ENCODE measurements around the gene IFT74. TPM values are rescaled to one million over a fixed set of nuclear protein-coding genes. Genes with fewer than 3 reads are reported as not detected.

The IFT74 gene
- total and polyA plus RNA-seq, 2 of the 13 experiments (the other 11 are each of a cell fraction or from before 2014, with no cell fraction given), result 4.2 to 12.3 TPM

GRCh38 chr9:26947736-26948135, 8.5 kb upstream of the IFT74 start (continued):
- TF ChIP-seq ZNF598 (CRISPR knock-in tag; IDR thresholded peaks at IDR 0.05; ENCODE audit: borderline replicate concordance) (no peak), CBX1 (IDR thresholded peaks at IDR 0.05; ENCODE audit: low read depth) (no peak), ZNF24 (IDR thresholded peaks at IDR 0.05) (no peak), ZNF180 (CRISPR knock-in tag; IDR thresholded peaks at IDR 0.05; ENCODE audit: borderline replicate concordance, low read depth) (no peak), ZSCAN30 (CRISPR knock-in tag; IDR thresholded peaks at IDR 0.05) (0 out of 2 replicates have a peak, but pooled peaks have one; percentile 16), DR1 (CRISPR knock-in tag; IDR thresholded peaks at IDR 0.05) (no peak), ASH2L (IDR thresholded peaks at IDR 0.05; ENCODE audit: insufficient read length, low read depth, low read length) (no peak), KAT8 (CRISPR knock-in tag; IDR thresholded peaks at IDR 0.05) (no peak), ETV5 (CRISPR knock-in tag; IDR thresholded peaks at IDR 0.05; ENCODE audit: borderline replicate concordance) (no peak), DBP (CRISPR knock-in tag; IDR thresholded peaks at IDR 0.05; ENCODE audit: not compliant biosample characterization) (no peak), SAP130 (CRISPR knock-in tag; IDR thresholded peaks at IDR 0.05; ENCODE audit: low read depth) (no peak), HOXA9 (CRISPR knock-in tag; IDR thresholded peaks at IDR 0.05; ENCODE audit: borderline replicate concordance) (no peak), ZNF816 (CRISPR knock-in tag; IDR thresholded peaks at IDR 0.05; ENCODE audit: borderline replicate concordance) (0 out of 2 replicates have a peak, but pooled peaks have one; percentile 1), ADNP (CRISPR knock-in tag; IDR thresholded peaks at IDR 0.05) (no peak), DNMT3B (CRISPR knock-in tag; conservative IDR thresholded peaks at IDR 0.05) (no peak), POGZ (CRISPR knock-in tag; IDR thresholded peaks at IDR 0.05) (no peak), TBX3 (IDR thresholded peaks at IDR 0.05; ENCODE audit: borderline replicate concordance) (no peak), JDP2 (CRISPR knock-in tag; IDR thresholded peaks at IDR 0.05; ENCODE audit: borderline replicate concordance) (no peak), ZNF34 (CRISPR knock-in tag; IDR thresholded peaks at IDR 0.05; ENCODE audit: borderline replicate concordance) (no peak), REL (CRISPR knock-in tag; conservative IDR thresholded peaks at IDR 0.05) (no peak), ZNF335 (CRISPR knock-in tag; IDR thresholded peaks at IDR 0.05) (no peak), ZNF776 (CRISPR knock-in tag; IDR thresholded peaks at IDR 0.05) (0 out of 2 replicates have a peak, but pooled peaks have one; percentile 2), MXD4 (CRISPR knock-in tag; IDR thresholded peaks at IDR 0.05) (no peak), FOXA1 (IDR thresholded peaks at IDR 0.05) (no peak), FOXA1 (CRISPR knock-in tag; IDR thresholded peaks at IDR 0.05) (0 out of 2 replicates have a peak, but pooled peaks have one; percentile 10), ZBTB3 (CRISPR knock-in tag; IDR thresholded peaks at IDR 0.05; ENCODE audit: borderline replicate concordance, low read depth) (0 out of 2 replicates have a peak, but pooled peaks have one; percentile 7), SNAI1 (CRISPR knock-in tag; IDR thresholded peaks at IDR 0.05; ENCODE audit: borderline replicate concordance) (no peak), TERF1 (CRISPR knock-in tag; IDR thresholded peaks at IDR 0.05) (no peak), KLF15 (CRISPR knock-in tag; IDR thresholded peaks at IDR 0.05; ENCODE audit: borderline replicate concordance) (no peak), ZFP36 (IDR thresholded peaks at IDR 0.05; ENCODE audit: borderline replicate concordance, low read depth, low read length, partially characterized antibody) (no peak), KAT7 (CRISPR knock-in tag; IDR thresholded peaks at IDR 0.05; ENCODE audit: borderline replicate concordance) (no peak), PLRG1 (conservative IDR thresholded peaks at IDR 0.05) (no peak), ZFP41 (CRISPR knock-in tag; IDR thresholded peaks at IDR 0.05; ENCODE audit: borderline replicate concordance) (no peak), JUND (CRISPR knock-in tag; IDR thresholded peaks at IDR 0.05) (no peak)

All from HepG2 (cell line).